Measurements from ENCODE around the gene SCN4A.
A peak's percentile ranks its signal among the peaks of the same experiment; 100 is the strongest.
"Not testable (repeated sequence)": the region's sequence is repeated elsewhere in the genome, so short reads cannot be mapped to it uniquely, and the experiment has no call there.

Gene SCN4A

GRCh38 chr17:63934183-63935112, 38.3 kb downstream of the SCN4A start:
- no peak for DNase-seq (ENCODE audit: low read depth in 2 of 2)

GRCh38 chr17:63933598-63933997, 39.1 kb downstream of the SCN4A start:
- no peak for DNase-seq (ENCODE audit: low read depth in 2 of 2)

- DNase-seq (ENCODE audit: low read depth in 2 of 2): no peak
Measured at GRCh38 chr17:63932721-63933120, 40.0 kb downstream of the SCN4A start.

GRCh38 chr17:63931981-63932561, 40.6 kb downstream of the SCN4A start, which contains the start of gene CD79B:
CD79B (minus strand) TSS chr17:63932331; CDS start chr17:63932261, 70 bp downstream.
- DNase-seq (ENCODE audit: low read depth in 2 of 2): no peak

- DNase-seq (ENCODE audit: low read depth in 2 of 2): peak in 1 of 2 donors; percentile 38
Measured at GRCh38 chr17:63930951-63931575, 41.7 kb downstream of the SCN4A start.

GRCh38 chr17:63929860-63930766, 42.6 kb downstream of the SCN4A start:
- no peak for DNase-seq (ENCODE audit: low read depth in 2 of 2)

- no peak for DNase-seq (ENCODE audit: low read depth in 2 of 2)
Measured at GRCh38 chr17:63928966-63929695, 43.6 kb downstream of the SCN4A start.

GRCh38 chr17:63928172-63928666, 44.5 kb downstream of the SCN4A start:
- no peak for DNase-seq (ENCODE audit: low read depth in 2 of 2)

GRCh38 chr17:63927464-63928171, 45.1 kb downstream of the SCN4A start:
- DNase-seq (ENCODE audit: low read depth in 2 of 2): no peak

- no peak for DNase-seq (ENCODE audit: low read depth in 2 of 2)
Measured at GRCh38 chr17:63926164-63926563, 46.6 kb downstream of the SCN4A start.

GRCh38 chr17:63925615-63926014, 47.1 kb downstream of the SCN4A start:
- no peak for DNase-seq (ENCODE audit: low read depth in 2 of 2)

- DNase-seq (ENCODE audit: low read depth in 2 of 2): not testable (repeated sequence)
Measured at GRCh38 chr17:63922402-63922801, 50.3 kb downstream of the SCN4A start.

GRCh38 chr17:63920779-63921178, 51.9 kb downstream of the SCN4A start:
- DNase-seq (ENCODE audit: low read depth in 2 of 2): not testable (repeated sequence)

- DNase-seq (ENCODE audit: low read depth in 2 of 2): not testable (repeated sequence)
Measured at GRCh38 chr17:63920050-63920449, 52.7 kb downstream of the SCN4A start.

- peak; percentile 38 to 45 for DNase-seq (ENCODE audit: low read depth in 2 of 2)
Measured at GRCh38 chr17:63919311-63919723, 53.4 kb downstream of the SCN4A start.

- not testable (repeated sequence) for DNase-seq (ENCODE audit: low read depth in 2 of 2)
Measured at GRCh38 chr17:63918789-63919305, 53.9 kb downstream of the SCN4A start, which contains the start of gene GH1. GH1 (minus strand) TSS chr17:63918839; CDS start chr17:63918776, 63 bp downstream.

- no peak for DNase-seq (ENCODE audit: low read depth in 2 of 2)
Measured at GRCh38 chr17:63918305-63918704, 54.4 kb downstream of the SCN4A start.

- no peak for DNase-seq (ENCODE audit: low read depth in 2 of 2)
Measured at GRCh38 chr17:63917646-63918045, 55.1 kb downstream of the SCN4A start.

GRCh38 chr17:63917206-63917605, 55.5 kb downstream of the SCN4A start:
- DNase-seq (ENCODE audit: low read depth in 2 of 2): not testable (repeated sequence)
